HG03095 (cell line): Measurements from ENCODE around the gene SMOC2.

Experiments used
- ATAC-seq: cut with Tn5 transposase; IDR thresholded peaks from one replicate; pipeline ENCODE4 v1.9.1; 2021; ENCODE audit warnings: moderate library complexity; ENCODE audit not compliant: unreplicated experiment

The SMOC2 gene

GRCh38 chr6:168641446-168641845 lies 200.5 kb downstream of the SMOC2 start:
- no peak for ATAC-seq

GRCh38 chr6:168643401-168643800 lies 202.4 kb downstream of the SMOC2 start:
- ATAC-seq: no peak

GRCh38 chr6:168645326-168645725 lies 204.3 kb downstream of the SMOC2 start:
- ATAC-seq: no peak

- ATAC-seq: no peak
These were observed 206.3 kb downstream of the SMOC2 start for GRCh38 chr6:168647271-168647670.

GRCh38 chr6:168648240-168649125 lies 207.5 kb downstream of the SMOC2 start:
- ATAC-seq: no peak

- ATAC-seq: no peak
These were observed 208.2 kb downstream of the SMOC2 start for GRCh38 chr6:168649209-168649608.

GRCh38 chr6:168650671-168651111 lies 209.7 kb downstream of the SMOC2 start:
- no peak for ATAC-seq

- ATAC-seq: no peak
These were observed 214.6 kb downstream of the SMOC2 start for GRCh38 chr6:168655462-168656152.

- no peak for ATAC-seq
These were observed 217.1 kb downstream of the SMOC2 start for GRCh38 chr6:168658059-168658458.

- no peak for ATAC-seq
These were observed 219.5 kb downstream of the SMOC2 start for GRCh38 chr6:168660400-168660945.

GRCh38 chr6:168662301-168662936 lies 221.4 kb downstream of the SMOC2 start:
- no peak for ATAC-seq

GRCh38 chr6:168663041-168663440 lies 222.1 kb downstream of the SMOC2 start:
- no peak for ATAC-seq

- no peak for ATAC-seq
These were observed 224.0 kb downstream of the SMOC2 start for GRCh38 chr6:168664956-168665355.

GRCh38 chr6:168666170-168666569 lies 225.2 kb downstream of the SMOC2 start:
- no peak for ATAC-seq

- ATAC-seq: no peak
These were observed 225.9 kb downstream of the SMOC2 start for GRCh38 chr6:168666699-168667427.

GRCh38 chr6:168667428-168667805 lies 226.4 kb downstream of the SMOC2 start:
- no peak for ATAC-seq

GRCh38 chr6:168670401-168670985 lies 229.5 kb downstream of the SMOC2 start:
- no peak for ATAC-seq

- no peak for ATAC-seq
These were observed 230.3 kb downstream of the SMOC2 start for GRCh38 chr6:168671028-168671862.

- no peak for ATAC-seq
These were observed 231.0 kb downstream of the SMOC2 start for GRCh38 chr6:168671863-168672546.
